Lung (tissue), 12 donors: ENCODE data around the gene CST4. TPM values are rescaled to one million over a fixed set of nuclear protein-coding genes. Genes with fewer than 3 reads are reported as not detected.

ENCODE experiments used
- ATAC-seq: fragments of 200-7000 bp; cut with Tn5 transposase; one replicate; pipeline ENCODE4 v1.9.1; 2020; ENCODE audit warnings: moderate number of reproducible peaks; ENCODE audit not compliant: insufficient read depth, low FRiP score
- DNase-seq, 3 donors: peaks; one replicate each; pipeline ENCODE4 v3.0.0-alpha.2; 2013 to 2017
- H3K27ac ChIP-seq, 2 donors: one replicate each; pipeline ENCODE4 v1.5.1; 2013; ENCODE audit warnings: mild to moderate bottlenecking in 2 of 2, moderate library complexity in 2 of 2, control low read depth in 1 of 2, inconsistent platforms in 1 of 2, low read depth in 1 of 2, low read length in 1 of 2
- H3K27me3 ChIP-seq, 3 donors: one replicate each; pipeline ENCODE4 v1.5.1; 2013; ENCODE audit warnings: low read length in 2 of 3; ENCODE audit not compliant: control insufficient read depth in 3 of 3, insufficient read depth in 3 of 3
- H3K36me3 ChIP-seq, 4 donors: one replicate each; pipeline ENCODE4 v1.5.1; 2013; ENCODE audit warnings: low read length in 4 of 4, mild to moderate bottlenecking in 1 of 4, moderate library complexity in 1 of 4; ENCODE audit not compliant: control insufficient read depth in 4 of 4, insufficient read depth in 4 of 4
- H3K4me1 ChIP-seq, 5 donors: one replicate each; pipeline ENCODE4 v1.5.1; 2013; ENCODE audit warnings: low read length in 5 of 5, mild to moderate bottlenecking in 2 of 5, moderate library complexity in 1 of 5; ENCODE audit not compliant: control insufficient read depth in 5 of 5, insufficient read depth in 5 of 5
- H3K4me3 ChIP-seq: one replicate; pipeline ENCODE4 v1.5.1; 2013; ENCODE audit warnings: mild to moderate bottlenecking, control low read depth, moderate library complexity
- H3K9ac ChIP-seq, 2 donors: one replicate each; pipeline ENCODE4 v1.5.1; 2013; ENCODE audit warnings: low read length in 2 of 2, control low read depth in 1 of 2; ENCODE audit not compliant: insufficient read depth in 1 of 2
- H3K9me3 ChIP-seq, 4 donors: one replicate each; pipeline ENCODE4 v1.5.1; 2013; ENCODE audit warnings: low read length in 3 of 4, mild to moderate bottlenecking in 1 of 4, moderate library complexity in 1 of 4; ENCODE audit not compliant: control insufficient read depth in 4 of 4, insufficient read depth in 3 of 4
- WGBS, 2 donors: extraction: QIAGEN DNeasy Blood & Tissue Kit; methylation state at CpG; one replicate each; pipeline ENCODE4 v1.1.7; 2013; 5-methylcytosine and 5-hydroxymethylcytosine counted together
- polyA plus RNA-seq, 2 donors: library from polyadenylated mRNA; stranded (reverse); fragments of 200-250 nt; gene quantifications; one replicate each; pipeline ENCODE4 v1.2.1, GENCODE V29; 2013
- total RNA-seq, 2 donors: library from RNA; depleted of rRNA in 1 of 2; stranded (reverse); fragments of >200 nt in 1 of 2; gene quantifications; one replicate each; pipeline ENCODE4 v1.2.1, GENCODE V29; 2014 to 2021
- TF ChIP-seq, protein P1 (sequence below): IDR thresholded peaks from 2 replicates; pipeline ENCODE4 v1.5.1; 2012; ENCODE audit warnings: mild to moderate bottlenecking; ENCODE audit errors: control extremely low read depth, extremely low read depth
- donor health status: control.
- donor health status: control.
- donor health status: Bipolar disorder and iron deficiency.
- donor health status: healthy.
- donor health status: DM: yes; HTN: yes; CAD: no.

The CST4 gene
- total and polyA plus RNA-seq, 4 donors: not detected

DNA sequence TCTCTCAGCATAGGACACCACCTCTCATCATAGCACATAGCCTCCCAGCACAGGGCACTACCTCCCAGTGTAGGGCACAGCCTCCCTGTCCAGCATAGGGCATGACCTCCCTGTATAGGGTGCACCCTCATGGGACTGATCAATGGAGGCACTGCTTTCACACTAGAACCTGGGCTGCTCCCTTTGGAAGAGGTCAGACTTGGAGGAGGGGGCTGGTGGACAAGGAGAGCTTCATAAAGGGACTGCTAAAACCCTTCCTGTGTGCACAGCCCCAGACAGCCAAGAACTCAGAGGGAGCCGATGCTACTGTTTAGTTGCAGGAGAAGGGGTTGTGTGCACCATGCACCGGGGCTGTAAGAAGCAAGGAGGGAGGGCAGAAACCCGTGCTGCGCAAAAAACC, 21.9 kb upstream of the CST4 start:
- 93 to 94% methylated on average over 4 of the region's 4 CpGs for WGBS, 2 donors
- Histone ChIP-seq H3K9me3 (no peaks in the 10 kb centered on the region), H3K27me3 (no peaks in the 10 kb centered on the region), H3K36me3 (no peaks in the 10 kb centered on the region), H3K9ac (no peak overlapping the region), H3K4me1 (no peaks in the 10 kb centered on the region), H3K27ac (no peak overlapping the region), H3K4me3 (no peak overlapping the region)
- ATAC-seq (no peak), DNase-seq (no peak)
- TF ChIP-seq, protein P1, sequence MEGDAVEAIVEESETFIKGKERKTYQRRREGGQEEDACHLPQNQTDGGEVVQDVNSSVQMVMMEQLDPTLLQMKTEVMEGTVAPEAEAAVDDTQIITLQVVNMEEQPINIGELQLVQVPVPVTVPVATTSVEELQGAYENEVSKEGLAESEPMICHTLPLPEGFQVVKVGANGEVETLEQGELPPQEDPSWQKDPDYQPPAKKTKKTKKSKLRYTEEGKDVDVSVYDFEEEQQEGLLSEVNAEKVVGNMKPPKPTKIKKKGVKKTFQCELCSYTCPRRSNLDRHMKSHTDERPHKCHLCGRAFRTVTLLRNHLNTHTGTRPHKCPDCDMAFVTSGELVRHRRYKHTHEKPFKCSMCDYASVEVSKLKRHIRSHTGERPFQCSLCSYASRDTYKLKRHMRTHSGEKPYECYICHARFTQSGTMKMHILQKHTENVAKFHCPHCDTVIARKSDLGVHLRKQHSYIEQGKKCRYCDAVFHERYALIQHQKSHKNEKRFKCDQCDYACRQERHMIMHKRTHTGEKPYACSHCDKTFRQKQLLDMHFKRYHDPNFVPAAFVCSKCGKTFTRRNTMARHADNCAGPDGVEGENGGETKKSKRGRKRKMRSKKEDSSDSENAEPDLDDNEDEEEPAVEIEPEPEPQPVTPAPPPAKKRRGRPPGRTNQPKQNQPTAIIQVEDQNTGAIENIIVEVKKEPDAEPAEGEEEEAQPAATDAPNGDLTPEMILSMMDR: no peak

GRCh38 chr20:23705895-23706294, 17.1 kb upstream of the CST4 start:
- 97 to 100% methylated on average over 1 of the region's 1 CpG for WGBS, 2 donors
- Histone ChIP-seq H3K27ac (no peak overlapping the region), H3K36me3 (no peaks in the 10 kb centered on the region), H3K9ac (no peak overlapping the region), H3K9me3 (peaks cover 0 to 2% (median 0%) of the 10 kb centered on the region in 4 donors), H3K27me3 (no peaks in the 10 kb centered on the region), H3K4me3 (no peak overlapping the region), H3K4me1 (no peaks in the 10 kb centered on the region)
- ATAC-seq: no peak
- no peak for DNase-seq
- TF ChIP-seq, protein P1: no peak

DNA sequence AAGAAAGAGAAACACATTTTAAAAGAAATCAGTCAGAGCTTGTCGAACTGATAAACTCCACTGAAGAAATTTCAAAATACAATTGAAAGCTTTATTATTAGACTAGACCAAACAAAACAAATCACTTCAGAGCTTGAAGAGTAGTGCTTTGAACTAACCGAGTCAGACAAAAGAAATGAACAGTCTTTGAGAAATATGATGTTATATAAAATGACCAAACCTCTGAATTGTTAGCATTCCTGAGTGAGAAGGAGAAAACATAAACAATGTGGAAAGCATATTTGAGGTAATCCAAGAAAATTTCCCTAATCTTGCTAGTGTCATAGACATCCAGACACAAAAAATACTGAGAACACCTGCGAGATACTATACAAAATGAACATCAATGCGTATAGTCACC, 13.2 kb upstream of the CST4 start:
- ATAC-seq (no peak), DNase-seq (no peak)
- Histone ChIP-seq H3K36me3 (no peaks in the 10 kb centered on the region), H3K27me3 (no peaks in the 10 kb centered on the region), H3K9me3 (peaks cover 0 to 2% (median 0%) of the 10 kb centered on the region in 4 donors), H3K27ac (no peak overlapping the region), H3K4me3 (no peak overlapping the region), H3K4me1 (no peaks in the 10 kb centered on the region), H3K9ac (no peak overlapping the region)
- TF ChIP-seq, protein P1: no peak
- 79 to 90% methylated on average over 4 of the region's 4 CpGs for WGBS, 2 donors

- TF ChIP-seq, protein P1: no peak
These were observed 12.1 kb upstream of the CST4 start for GRCh38 chr20:23700931-23701330.

More at GRCh38 chr20:23700931-23701330, 12.1 kb upstream of the CST4 start:
- Histone ChIP-seq H3K36me3 (no peaks in the 10 kb centered on the region), H3K9me3 (peaks cover 0 to 2% (median 0%) of the 10 kb centered on the region in 4 donors), H3K9ac (no peak overlapping the region), H3K4me1 (no peaks in the 10 kb centered on the region), H3K27ac (no peak overlapping the region), H3K4me3 (no peak overlapping the region), H3K27me3 (no peaks in the 10 kb centered on the region)
- ATAC-seq: no peak
- WGBS, 2 donors: 86 to 90% methylated on average over 3 of the region's 3 CpGs
- DNase-seq: no peak
